Left lobe of liver (tissue), 2 donors: ENCODE measurements around the gene CDK5R2. TPM values are rescaled to one million over a fixed set of nuclear protein-coding genes. Genes with fewer than 3 reads are reported as not detected.

Experiments
- ATAC-seq: fragments of 200-7000 bp; cut with Tn5 transposase; one replicate; pipeline ENCODE4 v1.9.1; 2020; ENCODE audit warnings: mild to moderate bottlenecking, moderate library complexity
- DNase-seq: peaks from one replicate; pipeline ENCODE4 v3.0.0-alpha.2; 2020; ENCODE audit warnings: low spot score
- total RNA-seq: library from RNA; stranded (reverse); gene quantifications from one replicate; pipeline ENCODE4 v1.2.1, GENCODE V29; 2021
- donor health status: DM: no; HTN: no; CAD: no; lungs with moderate emphysema.
- donor health status: DM: no; HTN: yes; CAD: no.

The CDK5R2 gene
- total RNA-seq, 1 donor from 2014 or later, result not detected

GRCh38 chr2:218986148-218986761, 26.8 kb downstream of the CDK5R2 start:
- no peak for DNase-seq

DNA sequence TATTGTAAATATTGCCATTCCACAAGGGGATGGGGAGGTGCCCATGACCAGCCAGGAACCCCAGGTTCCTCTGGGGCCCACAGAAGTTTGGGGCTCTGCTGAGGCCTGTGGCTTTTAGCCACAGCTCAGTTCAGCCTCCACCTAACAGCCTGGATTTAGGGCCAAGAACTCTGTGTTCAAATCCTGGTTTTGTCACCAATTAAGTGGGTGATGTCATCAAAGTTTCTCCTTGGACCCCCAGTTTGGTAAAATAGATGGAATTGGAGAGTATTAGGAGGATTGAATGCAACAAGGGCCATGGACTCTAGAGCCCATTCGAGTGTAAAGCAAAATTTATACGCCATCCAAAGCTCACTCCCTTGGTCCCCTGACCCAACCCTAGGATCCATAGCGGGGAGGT, 28.7 kb downstream of the CDK5R2 start:
- ATAC-seq (no peak), DNase-seq (no peak)

More at GRCh38 chr2:218986148-218986761, 26.8 kb downstream of the CDK5R2 start:
- ATAC-seq, result no peak

GRCh38 chr2:218988650-218989049, 29.2 kb downstream of the CDK5R2 start:
- ATAC-seq, result no peak
- DNase-seq, result no peak

GRCh38 chr2:218990052-218990451, 30.6 kb downstream of the CDK5R2 start:
- DNase-seq, result no peak

DNA sequence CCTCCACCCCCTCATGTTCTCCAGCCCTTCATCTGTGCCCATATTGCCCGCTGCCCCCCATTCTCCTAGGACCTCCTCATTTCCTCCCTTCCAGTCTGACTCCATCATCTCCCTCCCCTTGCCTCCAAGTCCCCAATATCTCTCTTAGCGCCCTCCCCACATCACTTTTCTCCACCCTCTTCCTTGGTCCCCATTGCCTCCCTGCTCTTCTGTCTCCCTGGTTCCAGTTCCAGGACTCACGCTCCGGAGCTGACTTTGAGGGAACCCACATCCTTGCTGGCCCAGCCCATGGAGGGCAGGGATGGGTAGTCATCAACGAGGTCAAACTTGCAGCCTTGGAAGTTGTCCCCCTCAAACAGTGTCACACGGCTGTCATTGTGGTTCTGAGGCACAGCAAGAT, 31.1 kb downstream of the CDK5R2 start:
- DNase-seq, result no peak
- ATAC-seq, result no peak

More at GRCh38 chr2:218990052-218990451, 30.6 kb downstream of the CDK5R2 start:
- ATAC-seq, result no peak

DNA sequence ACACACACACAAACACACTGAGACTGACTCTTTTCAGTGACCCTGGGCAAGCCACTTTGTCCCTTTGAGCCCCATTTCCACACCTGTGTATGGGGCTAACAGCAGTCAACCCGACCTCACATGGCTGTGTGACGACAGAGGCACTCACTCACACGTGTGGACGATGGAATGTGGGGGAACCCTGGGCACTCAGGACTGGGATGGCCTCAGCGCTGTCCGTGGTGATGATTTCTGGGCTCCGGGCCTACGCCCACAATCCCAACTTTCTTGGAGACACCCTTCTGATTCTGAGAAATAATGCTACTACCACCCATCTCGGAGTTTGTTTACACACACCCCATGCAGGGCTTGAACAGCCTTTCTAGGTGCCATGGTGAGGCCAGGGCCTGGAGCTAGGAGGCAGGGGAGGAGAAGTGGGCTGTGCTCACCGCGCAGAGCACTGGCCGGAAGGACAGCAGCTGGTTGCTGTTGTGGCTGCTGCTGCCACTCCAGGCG, 32.3 kb downstream of the CDK5R2 start:
- DNase-seq (no peak), ATAC-seq (no peak)

GRCh38 chr2:218992196-218992595, 32.7 kb downstream of the CDK5R2 start:
- DNase-seq (no peak), ATAC-seq (no peak)

DNA sequence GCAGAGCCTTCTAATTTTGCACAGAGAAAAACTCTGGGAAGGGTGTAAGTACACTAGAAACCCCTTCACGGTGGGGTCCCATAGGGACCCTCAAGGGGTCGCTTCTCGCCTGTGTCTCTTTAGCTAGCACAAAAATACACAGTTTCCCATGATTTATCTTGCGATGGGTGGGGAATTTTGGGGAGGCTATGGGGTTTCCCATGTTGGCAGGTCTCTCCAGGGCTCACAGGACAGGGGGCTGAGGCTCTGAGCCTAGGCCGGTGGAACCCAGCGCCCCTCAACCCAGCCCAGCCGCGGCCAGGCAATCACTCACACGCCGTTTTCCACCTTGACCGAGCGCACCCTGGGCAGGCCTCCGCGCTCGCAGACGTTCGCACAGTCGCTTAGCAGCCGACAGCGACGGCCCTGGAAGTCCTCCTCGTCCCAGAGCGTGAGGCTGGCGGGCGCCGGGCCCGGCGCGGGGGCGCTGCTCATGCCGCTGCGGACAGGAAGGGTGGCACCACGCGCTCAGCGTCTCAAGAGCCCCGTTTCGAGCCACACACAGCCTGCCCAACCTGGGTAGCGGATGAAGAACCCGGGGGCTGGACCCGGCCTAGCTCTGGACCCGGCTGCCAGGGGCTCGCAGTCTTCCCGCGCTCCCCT, 33.4 kb downstream of the CDK5R2 start:
- DNase-seq, result no peak
- no peak for ATAC-seq

DNA sequence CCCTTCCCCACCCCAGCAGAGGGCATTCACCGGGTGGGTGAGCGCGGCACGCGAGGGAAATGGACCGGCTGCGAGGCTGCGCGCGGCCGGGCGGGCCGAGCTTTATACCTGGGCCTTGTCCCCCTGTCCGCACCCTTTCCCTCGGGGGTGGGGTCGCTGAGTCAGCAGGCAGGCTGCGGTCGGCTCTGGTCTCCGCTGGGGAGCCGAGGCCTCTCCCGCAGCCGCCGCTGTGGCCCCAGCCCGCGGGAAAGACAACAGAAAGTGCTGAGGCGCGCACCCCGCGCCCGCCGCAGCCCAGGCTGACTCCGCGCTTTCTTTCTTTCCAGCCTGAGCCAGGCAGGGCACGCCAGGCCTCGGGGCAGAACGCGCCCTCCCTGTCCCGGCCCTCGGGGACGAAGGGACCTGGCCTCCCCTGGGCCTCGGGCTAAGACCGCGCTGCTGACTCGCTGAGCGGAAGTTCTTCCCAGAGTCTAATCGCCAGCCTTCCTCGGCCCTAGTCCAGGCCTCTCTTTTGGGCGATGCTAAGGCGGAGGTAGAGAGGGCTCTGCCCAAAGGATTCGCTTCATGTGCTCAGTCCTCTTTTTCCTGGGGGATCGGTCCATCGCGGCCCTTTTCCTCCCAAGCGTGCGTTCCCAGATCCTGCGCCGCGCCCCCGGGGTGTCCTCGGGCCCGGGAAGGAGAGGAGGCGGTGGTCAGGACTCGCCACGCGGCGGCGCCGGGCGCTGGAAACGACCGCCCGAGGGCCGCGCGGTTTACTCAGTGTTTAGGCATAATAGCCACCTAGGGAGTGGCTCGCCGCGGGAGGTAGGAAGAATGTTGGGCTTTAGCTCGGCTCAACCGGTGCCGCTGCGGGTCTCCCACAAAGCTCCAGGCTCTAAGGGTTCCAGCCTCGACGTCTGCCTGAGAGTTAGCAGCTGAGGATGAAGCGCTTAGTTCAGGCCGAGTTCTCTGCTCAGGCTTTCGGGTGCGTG, 34.2 kb downstream of the CDK5R2 start, which contains the start of gene CRYBA2:
Gene CRYBA2, minus strand, starts transcription at position 78 of the 971 bp plus-strand sequence. CDS start 246 bp downstream, outside the sequence.
- ATAC-seq (no peak), DNase-seq (no peak)

DNA sequence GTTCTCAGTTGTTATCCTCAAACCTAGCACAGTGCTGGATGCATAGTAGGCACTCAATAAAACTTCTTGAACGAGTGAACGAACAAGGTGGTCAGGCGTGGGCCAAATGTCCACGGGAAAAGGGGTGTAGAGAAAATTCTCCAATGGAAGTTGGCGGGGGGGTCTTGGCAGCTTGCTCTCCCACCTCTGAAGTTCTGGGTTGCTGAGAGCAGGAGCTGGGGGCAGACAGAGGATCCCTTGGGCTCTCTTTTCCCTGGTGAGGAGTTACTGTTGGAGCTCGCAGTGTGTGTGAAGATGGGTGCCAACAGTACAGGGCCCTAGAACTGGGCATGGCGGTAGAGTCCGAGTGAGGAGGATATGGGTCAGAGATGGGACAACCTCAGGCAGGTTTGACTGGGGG, 36.1 kb downstream of the CDK5R2 start:
- DNase-seq (no peak), ATAC-seq (no peak)

DNA sequence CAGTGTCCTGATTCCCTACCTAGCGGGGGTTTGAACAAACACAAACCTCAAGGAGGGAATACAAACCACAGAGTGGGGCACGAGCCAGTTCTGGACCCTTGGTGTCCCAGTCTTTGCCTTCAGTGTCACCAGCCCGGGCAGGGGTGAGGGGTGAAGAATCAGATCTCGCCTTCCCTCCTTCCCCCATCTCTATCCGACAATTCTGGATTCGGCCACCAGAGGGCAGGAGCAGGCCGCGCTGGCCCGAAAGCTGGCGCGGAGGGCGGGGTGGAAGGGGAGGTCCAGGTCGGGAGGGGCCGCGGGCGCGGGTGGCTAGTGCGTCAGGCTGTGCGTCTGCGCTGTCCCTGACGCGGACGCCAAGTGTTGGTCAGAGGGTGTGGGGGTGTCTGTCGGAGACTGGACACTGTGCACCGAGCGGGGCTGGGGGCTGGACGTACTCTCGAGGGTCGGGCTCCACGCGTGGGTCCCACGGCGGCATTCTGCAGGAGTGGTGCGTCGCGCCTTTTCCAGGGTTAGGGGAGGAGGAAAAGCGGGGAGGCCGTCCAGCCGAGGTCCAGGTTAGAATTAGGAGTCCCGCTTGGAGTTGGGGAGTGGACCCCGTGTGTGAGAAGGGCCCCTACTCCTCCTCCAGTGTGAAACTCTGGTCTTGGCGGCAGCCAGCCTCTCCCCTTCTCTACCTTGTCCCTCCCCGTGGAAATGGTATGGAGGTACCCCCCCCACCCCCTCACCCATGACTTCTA, 36.7 kb downstream of the CDK5R2 start:
- peak; percentile 92 for ATAC-seq
- peak; percentile 91 for DNase-seq

DNA sequence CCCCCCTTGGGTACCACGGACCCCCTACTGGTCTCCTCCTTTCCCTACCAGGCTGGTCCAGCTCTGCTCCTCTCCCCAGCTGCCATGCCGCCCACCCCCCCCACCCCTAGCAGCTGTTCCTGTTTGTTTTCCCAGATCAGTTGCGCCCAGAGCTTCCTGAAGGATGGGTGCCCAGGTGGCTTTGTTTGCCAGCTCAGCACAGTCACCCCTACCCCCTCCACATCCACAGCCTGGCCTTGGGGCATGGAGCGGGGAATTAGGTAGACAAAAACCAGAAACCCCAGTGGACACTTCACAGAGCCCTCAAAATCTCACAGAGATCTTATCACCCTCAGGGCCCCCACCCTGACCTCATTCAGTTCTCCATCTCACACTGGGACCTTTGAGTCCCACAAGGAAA, 37.5 kb downstream of the CDK5R2 start:
- no peak for DNase-seq
- peak; percentile 18 for ATAC-seq

DNA sequence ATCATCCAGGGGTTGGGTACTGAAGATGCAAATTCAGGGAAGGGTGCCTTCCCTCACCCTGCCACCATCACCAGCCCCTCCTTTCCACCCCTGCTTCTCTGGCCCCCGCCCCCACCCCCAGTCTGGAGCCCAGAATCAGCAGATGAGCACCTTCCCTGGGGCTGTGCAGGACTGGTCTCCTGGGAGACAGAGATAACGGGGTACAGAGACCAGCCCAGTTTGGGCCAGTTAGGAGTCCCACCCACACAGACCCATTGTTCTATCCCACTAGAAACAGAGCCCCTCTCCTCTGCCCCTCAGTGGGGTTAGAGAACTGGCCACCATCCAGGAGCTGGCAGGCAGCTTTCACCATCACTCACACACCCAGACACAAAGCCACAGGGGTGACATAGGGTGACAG, 38.3 kb downstream of the CDK5R2 start:
- DNase-seq, result no peak
- ATAC-seq, result no peak

GRCh38 chr2:218998414-218999002, 39.0 kb downstream of the CDK5R2 start:
- DNase-seq (no peak), ATAC-seq (no peak)

DNA sequence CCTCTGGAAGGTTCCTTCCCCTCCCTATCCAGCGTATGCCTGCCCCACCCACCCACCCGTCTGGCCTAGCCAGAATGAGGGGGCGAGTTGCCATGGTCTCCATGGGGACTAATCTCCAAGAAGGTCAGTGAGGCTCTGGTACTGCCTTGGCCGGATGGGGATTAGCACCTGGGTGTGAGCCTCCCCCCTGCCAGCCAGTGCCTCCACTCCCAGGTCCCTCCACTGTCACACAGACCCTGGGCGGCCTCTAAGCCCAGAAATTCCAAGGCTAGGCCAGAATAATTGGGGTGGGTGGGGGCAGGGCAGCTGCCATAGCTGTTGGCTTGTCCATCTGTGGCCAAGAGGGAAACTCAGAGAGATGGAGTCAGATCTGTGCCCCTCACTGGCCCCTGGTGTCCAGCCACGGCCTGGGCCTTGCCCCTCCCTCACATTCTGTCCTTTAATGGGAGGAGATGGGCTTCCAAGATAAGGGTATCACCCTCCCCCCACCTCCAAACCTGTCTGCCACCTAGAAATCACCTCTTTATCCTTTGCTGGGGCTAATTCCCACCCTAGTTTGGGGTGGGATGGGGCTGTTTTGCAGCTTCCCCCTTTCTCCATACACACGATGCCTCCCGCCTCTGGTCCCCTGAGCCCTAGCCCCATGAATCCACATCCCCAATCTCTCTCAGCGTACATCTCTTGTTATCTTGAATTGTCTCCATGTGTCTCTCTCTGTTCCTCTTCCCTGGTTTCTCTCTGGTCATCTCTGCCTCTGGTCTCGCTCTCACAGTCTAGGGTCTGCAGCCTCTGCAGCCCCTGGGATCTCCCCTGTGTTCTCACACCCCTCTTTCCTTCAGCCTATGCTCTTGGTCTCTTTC, 39.8 kb downstream of the CDK5R2 start:
- ATAC-seq (no peak), DNase-seq (no peak)

DNA sequence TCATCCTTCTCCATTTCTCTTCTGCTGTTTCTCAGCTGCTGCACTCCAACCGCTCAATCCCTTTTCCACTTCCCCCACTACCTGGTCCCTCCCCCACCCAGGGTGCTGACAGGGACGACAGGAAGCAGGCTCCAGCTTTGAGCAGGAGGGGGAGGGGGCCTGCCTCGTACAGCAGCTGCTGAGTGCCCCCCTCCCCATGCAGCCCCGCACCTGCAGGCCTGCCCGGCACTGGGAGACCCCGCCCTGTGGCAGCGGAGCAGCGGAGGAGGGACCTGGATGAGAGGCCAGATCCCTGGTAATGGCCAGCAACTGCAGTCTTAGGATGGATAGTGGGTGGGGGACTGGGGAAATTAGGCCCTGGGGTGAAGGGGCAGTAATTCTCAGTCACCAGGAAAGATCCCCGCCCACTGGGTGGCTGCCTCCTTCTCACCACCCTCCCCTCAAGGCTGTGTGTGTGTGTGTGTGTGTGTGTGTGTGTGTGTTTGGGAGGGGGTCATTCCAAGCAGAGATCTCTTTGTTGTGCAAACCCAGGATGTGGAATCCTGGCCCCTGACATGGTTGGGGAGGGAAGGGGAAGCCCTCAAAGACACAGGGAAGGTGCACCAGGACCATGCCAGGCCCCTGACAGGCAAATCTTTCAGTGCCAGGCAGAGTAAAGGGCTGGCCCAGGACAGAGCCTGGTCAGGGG, 40.6 kb downstream of the CDK5R2 start:
- DNase-seq, result no peak
- no peak for ATAC-seq

DNA sequence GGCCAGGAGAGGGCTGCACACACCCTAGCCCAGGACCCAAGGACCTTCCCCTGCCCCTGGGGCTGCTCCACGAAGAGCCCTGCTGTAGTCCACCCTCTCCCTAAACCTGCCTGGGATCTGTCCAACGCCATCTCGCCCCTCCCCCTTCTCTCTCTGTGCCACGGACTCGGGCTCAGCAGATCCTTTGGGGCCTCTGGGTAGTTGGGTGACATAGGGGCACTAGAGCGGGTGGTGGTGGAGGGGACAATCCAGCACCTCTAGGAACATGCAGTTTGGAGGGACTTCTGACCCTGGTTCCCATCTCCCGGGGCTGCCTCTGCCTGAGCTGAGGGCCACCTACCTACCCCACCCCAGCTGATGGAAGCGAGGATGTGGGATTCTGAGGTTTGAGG, 41.1 kb downstream of the CDK5R2 start:
- no peak for ATAC-seq
- DNase-seq, result no peak

GRCh38 chr2:219001100-219001576, 41.7 kb downstream of the CDK5R2 start:
- DNase-seq (no peak), ATAC-seq (no peak)
